HL-60 (cell line): ENCODE results near the gene CRLF1.

Experiments used
- POLR2AphosphoS5 ChIP-seq: IDR thresholded peaks from 2 replicates; pipeline ENCODE4 v1.6.1; 2012; ENCODE audit warnings: low read depth
- TF ChIP-seq, protein P1 (sequence below): IDR thresholded peaks from one replicate; pipeline ENCODE4 v1.5.1; 2011; ENCODE audit warnings: low read length, control low read depth, inconsistent platforms; ENCODE audit not compliant: insufficient read depth
- TF ChIP-seq, protein P2 (sequence below): IDR thresholded peaks from 2 replicates; pipeline ENCODE4 v1.6.1; 2012; ENCODE audit warnings: low read depth; ENCODE audit not compliant: insufficient replicate concordance

DNA sequence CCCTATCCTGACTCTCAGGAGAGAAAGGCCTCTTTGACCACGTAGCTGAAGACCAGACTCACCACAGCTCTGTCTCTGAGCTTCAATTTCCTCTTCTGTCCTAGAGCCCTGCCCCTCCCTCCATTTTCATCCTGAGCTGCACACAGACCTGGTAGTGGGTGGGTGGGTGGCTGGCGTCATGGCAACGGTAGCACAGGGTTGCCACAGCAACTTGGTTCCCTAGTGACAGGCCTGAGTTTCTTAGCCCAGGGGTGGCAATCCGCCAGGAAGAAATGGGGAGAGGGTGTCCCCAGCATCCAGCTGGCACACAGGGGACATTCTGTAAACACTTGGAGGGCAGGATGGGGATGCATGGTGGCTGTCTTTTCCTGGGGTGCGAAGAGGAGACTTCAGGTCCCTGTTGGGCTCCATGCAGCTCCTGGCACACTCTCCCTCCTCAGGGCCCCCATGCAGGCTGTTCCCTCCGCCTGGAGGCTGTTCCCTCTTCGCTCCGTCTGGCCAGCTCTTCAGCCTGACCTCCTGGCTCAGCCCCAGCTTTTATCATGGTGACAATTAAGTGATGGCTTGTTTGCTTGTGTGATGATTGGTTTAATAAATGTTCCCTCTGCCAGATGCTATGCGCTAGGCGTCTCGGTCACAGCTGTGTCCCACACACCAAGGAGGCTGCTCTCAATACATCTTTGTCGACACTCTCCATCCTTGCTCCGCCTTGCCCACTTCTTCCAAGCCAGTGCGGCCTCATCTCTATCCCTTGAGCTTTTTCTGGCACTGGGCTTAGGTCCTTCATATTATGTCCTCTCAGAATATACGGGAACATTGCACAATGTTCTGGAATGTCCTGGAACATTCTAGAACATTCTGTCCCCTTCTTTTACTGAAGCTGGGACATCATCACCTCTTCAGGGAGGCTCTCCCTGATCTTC lies 22.8 kb upstream of the CRLF1 start:
- TF ChIP-seq, protein P1, sequence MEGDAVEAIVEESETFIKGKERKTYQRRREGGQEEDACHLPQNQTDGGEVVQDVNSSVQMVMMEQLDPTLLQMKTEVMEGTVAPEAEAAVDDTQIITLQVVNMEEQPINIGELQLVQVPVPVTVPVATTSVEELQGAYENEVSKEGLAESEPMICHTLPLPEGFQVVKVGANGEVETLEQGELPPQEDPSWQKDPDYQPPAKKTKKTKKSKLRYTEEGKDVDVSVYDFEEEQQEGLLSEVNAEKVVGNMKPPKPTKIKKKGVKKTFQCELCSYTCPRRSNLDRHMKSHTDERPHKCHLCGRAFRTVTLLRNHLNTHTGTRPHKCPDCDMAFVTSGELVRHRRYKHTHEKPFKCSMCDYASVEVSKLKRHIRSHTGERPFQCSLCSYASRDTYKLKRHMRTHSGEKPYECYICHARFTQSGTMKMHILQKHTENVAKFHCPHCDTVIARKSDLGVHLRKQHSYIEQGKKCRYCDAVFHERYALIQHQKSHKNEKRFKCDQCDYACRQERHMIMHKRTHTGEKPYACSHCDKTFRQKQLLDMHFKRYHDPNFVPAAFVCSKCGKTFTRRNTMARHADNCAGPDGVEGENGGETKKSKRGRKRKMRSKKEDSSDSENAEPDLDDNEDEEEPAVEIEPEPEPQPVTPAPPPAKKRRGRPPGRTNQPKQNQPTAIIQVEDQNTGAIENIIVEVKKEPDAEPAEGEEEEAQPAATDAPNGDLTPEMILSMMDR: no peak
- TF ChIP-seq, protein P2, sequence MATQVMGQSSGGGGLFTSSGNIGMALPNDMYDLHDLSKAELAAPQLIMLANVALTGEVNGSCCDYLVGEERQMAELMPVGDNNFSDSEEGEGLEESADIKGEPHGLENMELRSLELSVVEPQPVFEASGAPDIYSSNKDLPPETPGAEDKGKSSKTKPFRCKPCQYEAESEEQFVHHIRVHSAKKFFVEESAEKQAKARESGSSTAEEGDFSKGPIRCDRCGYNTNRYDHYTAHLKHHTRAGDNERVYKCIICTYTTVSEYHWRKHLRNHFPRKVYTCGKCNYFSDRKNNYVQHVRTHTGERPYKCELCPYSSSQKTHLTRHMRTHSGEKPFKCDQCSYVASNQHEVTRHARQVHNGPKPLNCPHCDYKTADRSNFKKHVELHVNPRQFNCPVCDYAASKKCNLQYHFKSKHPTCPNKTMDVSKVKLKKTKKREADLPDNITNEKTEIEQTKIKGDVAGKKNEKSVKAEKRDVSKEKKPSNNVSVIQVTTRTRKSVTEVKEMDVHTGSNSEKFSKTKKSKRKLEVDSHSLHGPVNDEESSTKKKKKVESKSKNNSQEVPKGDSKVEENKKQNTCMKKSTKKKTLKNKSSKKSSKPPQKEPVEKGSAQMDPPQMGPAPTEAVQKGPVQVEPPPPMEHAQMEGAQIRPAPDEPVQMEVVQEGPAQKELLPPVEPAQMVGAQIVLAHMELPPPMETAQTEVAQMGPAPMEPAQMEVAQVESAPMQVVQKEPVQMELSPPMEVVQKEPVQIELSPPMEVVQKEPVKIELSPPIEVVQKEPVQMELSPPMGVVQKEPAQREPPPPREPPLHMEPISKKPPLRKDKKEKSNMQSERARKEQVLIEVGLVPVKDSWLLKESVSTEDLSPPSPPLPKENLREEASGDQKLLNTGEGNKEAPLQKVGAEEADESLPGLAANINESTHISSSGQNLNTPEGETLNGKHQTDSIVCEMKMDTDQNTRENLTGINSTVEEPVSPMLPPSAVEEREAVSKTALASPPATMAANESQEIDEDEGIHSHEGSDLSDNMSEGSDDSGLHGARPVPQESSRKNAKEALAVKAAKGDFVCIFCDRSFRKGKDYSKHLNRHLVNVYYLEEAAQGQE: no peak
- no peak for TF ChIP-seq POLR2AphosphoS5
